GM11168 (cell line): ENCODE results near the gene TSPEAR.
"Not testable (repeated sequence)": the region's sequence is repeated elsewhere in the genome, so short reads cannot be mapped to it uniquely, and the experiment has no call there.

Source experiments
- in situ Hi-C: fragments of 300-500 bp; cut with MboI; formaldehyde crosslinking; loops from one replicate; pipeline ENCODE4 v1.12.0; 2022; ENCODE audit warnings: low sequenced_read_pairs; ENCODE audit not compliant: unreplicated experiment

TSPEAR gene

GRCh38 chr21:44579056-44579832, 132.1 kb downstream of the TSPEAR start:
- in situ Hi-C loops, result no loop called here

- in situ Hi-C loops, result no loop called here
Measured at GRCh38 chr21:44578371-44579055, 132.9 kb downstream of the TSPEAR start.

DNA sequence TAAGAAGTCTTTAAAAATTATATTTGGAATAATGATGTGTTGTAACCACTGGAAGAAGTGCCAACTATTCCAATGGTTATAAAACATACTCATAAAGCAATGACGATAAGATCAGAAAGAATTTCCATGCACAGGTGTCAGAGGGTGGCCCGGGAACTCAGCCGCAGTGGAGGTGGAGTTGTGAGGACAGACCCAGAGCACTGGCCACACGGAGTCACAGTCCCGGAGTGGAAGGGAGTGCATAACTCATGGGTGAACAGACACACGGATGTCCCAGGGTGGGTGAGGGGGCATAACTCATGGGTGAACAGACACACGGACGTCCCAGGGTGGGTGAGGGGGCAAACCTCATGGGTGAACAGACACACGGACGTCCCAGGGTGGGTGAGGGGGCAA, 135.3 kb downstream of the TSPEAR start:
- in situ Hi-C loops, result no loop called here

DNA sequence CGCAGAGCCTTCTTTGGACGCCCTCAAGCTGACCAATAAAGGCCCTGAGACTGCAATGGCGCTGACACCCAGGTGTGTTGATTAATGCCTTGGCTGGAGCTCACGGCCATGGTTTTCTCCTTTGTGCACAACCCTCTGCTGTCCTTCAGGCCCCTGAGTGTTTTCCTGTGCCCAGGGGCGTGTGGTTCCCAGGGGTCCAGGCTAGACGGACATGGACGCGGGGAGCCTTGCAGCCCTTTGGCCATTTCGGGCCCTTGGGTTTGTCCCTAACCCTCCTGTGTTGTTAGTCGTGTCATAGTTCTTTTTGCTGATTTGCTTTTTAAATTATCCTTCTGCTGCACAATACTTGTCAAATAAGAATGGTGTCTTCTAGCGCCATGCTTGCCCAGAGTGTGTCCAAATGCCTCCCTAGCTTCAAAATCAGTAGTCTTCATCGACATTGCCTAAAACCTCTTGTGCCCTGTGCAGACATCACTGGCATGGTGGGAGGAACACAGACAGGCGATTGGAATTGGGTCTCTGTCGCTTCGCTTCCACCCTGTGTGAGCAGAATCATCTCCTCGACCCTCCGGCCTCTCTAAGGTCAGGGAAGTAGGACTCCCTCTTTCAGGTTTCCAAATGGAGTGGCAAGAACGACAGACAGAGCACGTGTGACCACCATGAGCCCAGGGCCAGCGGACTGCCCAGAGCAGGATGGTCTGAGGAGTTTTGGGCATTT, 135.9 kb downstream of the TSPEAR start:
- in situ Hi-C loops, result no loop called here

DNA sequence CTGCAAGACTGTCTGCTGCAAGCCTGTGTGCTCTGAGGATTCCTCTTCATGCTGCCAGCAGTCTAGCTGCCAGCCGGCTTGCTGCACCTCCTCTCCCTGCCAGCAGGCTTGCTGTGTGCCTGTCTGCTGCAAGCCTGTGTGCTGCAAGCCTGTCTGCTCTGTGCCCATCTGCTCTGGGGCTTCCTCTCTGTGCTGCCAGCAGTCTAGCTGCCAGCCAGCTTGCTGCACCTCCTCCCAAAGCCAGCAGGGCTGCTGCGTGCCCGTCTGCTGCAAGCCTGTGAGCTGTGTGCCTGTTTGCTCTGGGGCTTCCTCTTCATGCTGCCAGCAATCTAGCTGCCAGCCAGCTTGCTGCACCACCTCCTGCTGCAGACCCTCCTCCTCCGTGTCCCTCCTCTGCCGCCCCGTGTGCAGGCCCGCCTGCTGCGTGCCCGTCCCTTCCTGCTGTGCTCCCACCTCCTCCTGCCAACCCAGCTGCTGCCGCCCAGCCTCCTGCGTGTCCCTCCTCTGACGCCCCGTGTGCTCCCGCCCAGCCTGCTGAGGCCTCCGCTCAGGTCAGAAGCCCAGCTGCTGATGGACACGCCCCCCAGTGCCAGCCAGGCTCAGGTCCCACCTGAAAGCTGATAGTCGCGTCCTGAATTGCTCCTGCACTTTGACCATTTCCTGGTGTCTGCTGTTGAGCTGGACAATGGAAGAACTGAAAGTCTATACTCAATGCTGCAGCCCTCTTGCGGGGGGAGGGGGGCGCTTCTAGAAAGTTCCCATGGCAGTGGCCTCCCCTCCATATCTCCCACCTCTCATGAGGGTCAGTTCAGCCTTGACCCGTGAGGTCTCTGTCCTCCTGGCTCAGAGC, 136.7 kb downstream of the TSPEAR start:
- in situ Hi-C loops, result no loop called here

DNA sequence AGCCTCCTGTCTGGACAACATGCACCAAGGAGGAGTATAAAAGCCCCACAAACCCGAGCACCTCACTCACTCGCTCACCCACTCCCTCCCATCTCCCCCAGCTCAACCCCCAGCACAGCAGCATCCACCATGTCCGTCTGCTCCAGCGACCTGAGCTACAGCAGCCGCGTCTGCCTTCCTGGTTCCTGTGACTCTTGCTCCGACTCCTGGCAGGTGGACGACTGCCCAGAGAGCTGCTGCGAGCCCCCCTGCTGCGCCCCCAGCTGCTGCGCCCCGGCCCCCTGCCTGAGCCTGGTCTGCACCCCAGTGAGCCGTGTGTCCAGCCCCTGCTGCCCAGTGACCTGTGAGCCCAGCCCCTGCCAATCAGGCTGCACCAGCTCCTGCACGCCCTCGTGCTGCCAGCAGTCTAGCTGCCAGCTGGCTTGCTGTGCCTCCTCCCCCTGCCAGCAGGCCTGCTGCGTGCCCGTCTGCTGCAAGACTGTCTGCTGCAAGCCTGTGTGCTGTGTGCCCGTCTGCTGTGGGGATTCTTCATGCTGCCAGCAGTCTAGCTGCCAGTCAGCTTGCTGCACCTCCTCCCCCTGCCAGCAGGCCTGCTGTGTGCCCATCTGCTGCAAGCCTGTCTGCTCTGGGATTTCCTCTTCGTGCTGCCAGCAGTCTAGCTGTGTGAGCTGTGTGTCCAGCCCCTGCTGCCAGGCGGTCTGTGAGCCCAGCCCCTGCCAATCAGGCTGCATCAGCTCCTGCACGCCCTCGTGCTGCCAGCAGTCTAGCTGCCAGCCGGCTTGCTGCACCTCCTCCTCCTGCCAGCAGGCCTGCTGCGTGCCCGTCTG, 137.5 kb downstream of the TSPEAR start, which contains the start of gene KRTAP10-4:
KRTAP10-4 (plus strand) TSS at position 100 of the 827 bp plus-strand sequence; CDS start at position 130, 30 bp downstream.
- in situ Hi-C loops, result not testable (repeated sequence)

DNA sequence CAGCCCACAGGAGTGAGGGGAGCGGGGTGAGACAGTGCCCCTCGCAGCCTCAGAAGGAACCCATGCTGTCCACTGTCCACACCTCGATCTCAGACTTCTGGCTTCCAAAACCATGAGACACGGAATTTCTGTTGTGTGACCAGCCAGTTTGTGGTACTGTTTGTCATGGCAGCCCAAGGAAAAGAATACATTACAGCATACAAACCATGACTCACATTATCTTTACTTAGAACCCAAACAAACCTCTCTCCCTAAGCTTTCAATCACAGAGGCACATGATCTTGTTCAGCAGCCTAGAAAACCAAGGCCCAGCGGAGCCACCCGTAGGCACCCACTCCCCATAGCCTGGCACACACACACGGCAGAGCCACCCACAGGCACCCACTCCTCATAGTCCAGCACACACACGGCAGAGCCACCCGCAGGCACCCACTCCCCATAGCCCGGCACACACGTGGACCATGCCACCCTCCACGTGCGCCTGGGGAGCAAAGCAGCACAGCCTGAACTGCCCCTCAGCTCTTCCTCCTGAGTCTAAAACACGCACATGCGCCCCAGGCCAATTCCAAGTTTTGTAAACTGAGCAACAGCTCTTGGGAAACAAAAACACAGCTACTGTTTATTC, 138.3 kb downstream of the TSPEAR start:
- in situ Hi-C loops, result no loop called here

DNA sequence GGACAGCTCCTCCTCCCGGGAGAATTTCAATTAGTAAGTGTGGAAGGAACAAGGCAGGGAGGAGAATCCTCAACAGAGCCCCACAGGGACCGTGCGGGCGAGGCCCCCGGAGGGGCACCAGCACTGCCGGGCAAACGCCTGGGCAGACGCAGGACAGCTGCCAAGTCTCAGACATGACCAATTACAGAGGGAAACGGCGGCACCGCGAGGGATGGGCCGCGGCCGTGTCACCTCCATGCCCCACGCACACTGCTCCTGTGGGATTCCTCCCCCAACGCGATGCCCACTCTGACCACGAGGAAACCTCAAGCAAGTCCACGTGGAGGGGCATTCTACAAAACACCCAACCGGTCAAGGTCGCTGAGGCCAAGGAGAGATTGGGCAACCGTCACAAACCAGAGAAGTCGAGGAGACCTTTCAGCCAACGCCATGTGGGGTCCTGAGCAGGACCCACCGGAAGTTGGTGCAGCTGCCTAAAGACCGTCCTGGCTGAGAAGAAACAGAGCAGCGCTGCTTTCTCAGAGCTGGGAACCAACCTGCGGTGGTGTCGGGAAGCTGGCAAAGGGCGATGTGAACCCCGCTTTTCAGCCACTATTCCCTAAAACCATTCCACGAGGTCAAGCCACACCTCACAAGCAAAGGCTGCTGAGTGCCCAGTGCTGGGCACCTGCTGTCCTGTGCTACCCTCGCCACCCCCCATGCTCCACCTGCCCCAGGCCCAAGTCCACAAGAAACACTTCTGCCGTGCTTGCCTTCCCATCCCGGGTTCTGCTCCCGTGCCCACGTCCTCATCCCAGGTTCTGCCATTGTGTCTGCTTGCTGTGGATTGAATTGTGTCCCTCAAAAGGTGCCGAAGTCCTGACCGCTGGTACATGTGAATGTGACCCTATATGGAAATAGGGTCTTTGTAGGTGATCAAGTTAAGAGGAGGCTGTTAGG, 139.3 kb downstream of the TSPEAR start:
- in situ Hi-C loops, result no loop called here

DNA sequence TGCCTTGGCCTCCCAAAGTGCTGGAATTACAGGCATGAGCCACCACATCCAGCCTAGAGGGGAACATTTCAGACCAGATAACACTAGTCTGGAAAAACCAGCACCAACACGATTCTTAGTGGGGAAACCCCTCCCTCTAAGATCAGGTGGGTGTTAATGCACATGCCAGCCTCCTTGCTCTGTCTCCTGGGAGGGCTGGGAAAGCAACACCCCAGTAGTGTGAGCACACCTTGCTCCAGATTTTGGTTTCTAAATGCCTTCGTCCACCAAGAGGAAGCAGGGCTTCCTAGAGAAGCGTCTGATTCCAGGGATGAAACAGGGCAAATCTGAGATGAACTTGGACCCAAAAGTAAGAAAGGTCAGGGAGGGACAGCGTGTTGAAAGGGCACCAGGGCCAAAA, 140.1 kb downstream of the TSPEAR start:
- in situ Hi-C loops, result no loop called here

DNA sequence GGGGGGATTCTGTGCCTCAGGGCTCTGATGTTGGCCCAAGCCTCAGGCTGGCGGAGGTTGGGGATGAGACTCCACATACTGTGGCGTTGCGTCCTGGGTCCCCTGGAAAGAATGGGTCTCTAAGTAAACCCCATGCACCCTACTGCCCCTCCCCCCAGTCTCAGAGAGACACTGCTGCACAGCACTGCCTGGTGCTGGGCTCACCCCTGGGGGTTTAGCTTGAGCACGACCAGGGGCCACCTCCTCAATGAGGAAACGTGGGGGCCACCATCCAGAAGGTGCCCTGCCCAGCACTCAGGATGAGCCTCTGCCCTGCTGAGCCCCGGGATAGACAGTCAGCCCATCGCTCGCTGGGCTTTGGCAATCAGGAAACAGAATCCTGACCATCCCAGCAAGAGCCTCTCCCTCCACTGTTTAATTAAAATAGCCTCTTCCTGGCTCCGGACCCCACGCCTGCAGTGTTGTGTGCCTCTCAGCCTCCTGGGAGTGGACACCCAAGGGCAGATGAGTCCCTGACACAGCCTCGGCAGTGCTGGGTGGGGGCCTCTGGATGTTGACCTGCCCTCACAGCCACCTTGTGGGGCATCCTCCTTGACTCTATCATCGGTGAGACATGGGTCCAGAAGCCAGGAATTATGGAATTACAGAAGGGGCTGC, 141.4 kb downstream of the TSPEAR start:
- in situ Hi-C loops, result no loop called here

- in situ Hi-C loops, result no loop called here
Measured at GRCh38 chr21:44568667-44569556, 142.5 kb downstream of the TSPEAR start.

DNA sequence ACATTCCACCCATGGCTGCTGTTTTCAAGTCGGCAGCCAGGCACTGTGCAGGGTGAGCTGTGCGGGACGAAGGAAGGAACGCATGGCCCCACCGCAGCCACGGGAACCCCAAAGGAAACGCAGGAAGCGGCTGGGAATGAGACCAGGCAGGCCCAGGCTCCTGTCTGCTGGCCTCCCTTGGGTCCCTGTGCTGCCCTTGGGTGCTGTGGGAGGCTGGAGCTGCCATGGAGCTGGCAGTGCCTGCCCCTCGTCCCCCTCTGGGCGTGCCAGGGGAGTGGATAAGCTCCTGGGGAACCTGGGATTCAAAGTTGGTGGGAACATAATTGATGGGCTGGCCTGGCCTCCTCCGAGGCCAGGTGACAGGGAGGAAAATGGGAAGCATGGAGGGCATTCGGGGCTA, 143.1 kb downstream of the TSPEAR start:
- in situ Hi-C loops, result no loop called here

GRCh38 chr21:44567481-44568171, 143.7 kb downstream of the TSPEAR start:
- in situ Hi-C loops, result no loop called here

GRCh38 chr21:44566403-44566802, 145.0 kb downstream of the TSPEAR start:
- in situ Hi-C loops, result no loop called here

DNA sequence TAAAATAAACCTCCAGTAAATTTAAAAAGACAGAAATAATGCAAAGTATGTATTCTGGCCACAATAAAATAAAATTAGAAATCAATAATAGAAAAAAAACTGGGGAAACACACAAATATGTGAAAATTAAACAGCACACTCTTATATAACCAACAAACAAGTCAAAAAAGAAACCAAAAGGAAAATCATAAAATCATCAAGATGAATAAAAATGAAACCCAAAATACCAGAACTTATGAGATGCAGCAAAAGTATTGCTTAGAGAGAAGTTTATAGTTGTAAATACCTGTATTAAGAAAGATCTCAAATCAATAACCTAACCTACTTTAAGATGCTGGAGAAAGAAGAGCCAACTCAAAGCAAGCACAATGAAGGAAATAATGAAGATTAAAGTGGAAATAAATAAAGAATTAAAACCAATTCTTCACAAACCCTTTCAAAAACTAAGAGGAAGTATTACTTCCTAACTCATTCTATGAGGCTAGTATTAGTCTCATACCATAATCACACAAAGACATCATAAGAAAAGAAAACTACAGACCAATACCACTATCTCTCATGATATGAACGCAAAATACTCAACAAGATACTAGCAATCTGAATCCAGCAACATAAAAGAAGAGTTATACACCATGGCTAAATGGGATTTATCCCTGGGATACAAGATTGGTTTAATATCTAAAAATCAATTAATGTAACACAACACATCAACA, 146.3 kb downstream of the TSPEAR start:
- in situ Hi-C loops, result no loop called here
